GM04504 (cell line): ENCODE measurements around the gene ARHGAP23.
"Not testable (repeated sequence)": the region's sequence is repeated elsewhere in the genome, so short reads cannot be mapped to it uniquely, and the experiment has no call there.

Experiments used
- DNase-seq: peaks from one replicate; pipeline ENCODE4 v3.0.0-alpha.2; 2012; ENCODE audit warnings: low read depth

The ARHGAP23 gene

DNA sequence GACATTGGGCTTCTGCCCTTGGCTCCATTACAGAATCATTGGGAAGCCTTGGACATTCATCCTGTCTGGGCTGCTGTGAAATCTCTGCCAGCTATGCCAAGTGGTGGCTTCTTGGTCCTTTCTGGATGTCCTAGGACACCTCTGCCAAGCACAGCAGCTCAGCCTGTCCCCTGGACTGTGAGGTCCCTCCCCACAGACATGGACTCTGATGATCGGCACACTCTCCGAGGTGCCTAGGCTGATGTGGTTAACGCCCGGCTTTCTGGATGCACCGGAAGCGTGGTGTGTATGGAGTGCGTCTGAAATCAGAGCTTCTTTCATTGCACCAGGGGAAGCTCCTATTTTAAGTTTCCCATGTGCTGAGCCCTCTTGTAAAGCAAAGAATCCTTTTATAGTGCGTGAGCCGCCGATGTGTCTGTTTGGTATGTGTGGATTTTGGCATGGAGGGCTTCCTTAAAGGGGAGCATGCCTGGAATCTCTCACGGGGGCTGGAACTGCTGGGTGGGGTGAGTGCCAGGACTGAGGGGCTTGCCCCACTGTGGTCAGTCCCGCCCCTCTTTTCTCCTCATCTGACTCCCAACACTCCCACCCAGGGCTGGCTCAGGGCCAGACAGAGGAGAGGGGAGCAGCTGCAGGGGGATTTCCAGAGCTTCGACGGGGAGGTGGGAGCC is 7.0 kb upstream of the ARHGAP23 start:
- no peak for DNase-seq

DNA sequence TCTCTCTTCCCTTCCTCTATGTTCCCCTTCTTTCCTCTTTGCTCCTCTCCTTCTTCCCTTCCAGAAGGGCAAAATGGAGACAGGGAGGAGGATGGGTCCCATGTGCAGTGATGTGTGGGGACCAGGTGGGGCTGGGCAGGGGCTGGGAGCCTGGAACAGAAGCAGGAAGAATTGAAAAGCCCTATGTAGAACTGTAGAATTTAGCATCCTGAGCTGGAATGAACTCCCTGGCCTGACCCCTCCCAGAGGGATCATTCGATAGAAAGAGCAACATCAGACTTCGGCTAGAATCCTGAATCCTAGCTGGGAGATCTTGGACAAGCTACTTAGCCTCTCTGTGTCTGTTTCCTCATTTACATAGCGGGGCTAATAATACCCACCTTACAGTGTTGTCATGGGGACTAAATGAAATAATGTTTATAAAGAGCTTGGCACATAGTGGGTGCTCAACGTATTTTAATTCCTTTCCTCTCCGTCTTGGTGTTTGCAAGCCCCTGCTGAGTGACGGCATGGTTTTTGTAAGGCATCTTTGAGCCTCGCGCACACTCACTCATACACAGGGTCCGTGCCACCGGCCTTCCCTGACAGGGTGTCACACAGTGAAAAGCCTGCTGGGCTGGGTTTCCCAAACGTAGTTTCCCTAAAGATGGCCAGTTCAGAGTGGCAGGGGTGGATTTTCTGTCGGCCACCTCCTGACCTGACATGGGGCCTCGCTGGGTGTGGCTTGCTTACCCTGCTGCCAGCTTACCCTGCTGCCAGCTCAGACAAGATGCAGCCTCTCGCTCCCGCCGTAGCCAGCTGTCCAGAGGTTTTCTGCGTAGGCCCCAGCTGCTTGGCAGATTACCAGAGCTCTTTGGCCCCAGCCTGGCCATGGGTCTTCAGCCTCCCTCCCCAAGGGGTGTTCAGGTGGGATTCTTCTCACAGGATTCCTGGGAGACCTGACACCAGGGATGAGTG is 6.1 kb upstream of the ARHGAP23 start:
- no peak for DNase-seq

DNA sequence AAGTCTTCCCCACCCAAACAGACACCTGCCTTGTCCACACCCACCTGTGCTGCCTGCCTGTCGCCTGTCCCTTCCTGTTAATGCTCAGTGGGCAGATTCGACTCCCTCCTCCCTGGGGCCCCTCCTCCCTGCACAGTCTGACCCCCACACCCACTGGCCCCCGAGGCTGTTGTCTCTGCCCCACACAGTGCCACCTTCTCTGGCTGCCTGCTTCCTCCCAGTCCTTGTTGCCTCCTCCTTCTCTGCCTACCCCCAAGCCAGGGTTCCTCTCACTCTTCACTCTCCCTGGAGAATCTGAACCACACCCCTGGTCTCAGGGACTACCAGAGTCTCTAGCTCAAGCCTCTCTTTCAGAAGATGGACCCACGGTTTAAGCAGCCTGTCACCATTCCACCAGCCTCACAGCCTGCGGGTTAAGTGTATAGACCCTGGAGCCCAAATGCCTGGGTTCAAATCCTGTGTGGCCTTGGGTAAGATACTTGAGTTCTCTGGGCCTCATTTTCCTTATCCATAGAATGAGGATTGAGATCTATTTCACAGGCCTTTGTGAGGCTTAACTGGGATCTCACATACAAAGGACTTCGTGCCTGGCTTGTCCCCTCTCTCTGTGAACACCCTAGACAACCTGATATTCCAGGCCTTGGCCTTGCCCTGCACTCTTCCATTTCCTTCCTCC is 3.8 kb upstream of the ARHGAP23 start:
- DNase-seq, result no peak

GRCh38 chr17:38425031-38425430 is 3.2 kb upstream of the ARHGAP23 start:
- no peak for DNase-seq

DNA sequence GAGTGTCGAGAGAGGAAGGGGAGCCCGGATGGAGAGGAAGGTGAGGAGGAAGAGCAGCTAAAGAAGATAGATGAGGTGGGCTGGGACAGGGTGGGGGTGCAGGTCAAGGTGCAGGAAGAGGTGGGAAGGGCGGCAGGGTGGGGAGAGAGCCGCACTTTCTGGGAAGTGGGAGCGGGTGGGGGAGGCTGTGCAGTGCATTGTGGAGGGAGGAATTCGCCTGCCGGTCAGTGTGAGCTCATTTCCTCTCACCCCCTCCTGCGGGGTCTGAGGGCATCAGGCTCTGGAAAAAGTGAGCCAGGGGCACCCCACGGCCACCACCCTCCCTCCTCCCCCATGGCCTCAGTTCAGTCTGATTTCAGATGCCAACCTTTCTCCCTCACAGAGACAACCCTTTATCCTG is 2.5 kb upstream of the ARHGAP23 start:
- no peak for DNase-seq

DNA sequence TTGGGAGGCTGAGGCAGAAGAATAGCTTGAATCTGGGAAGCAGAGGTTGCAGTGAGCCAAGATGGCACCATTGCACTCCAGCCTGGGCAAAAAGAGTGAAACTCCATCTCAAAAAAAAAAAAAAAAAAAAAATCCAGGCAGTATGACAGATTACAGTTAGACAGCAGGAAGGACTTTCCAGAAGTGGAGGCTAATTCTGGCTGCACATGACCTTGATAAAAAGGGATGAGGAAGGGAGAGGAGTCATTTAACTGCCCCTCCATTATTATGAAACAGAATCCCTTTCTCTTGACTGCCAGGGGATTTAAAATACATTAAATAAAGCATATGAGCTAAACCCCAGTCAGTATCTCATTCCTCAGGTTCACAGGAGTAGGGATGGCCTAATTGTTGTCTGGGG is 1.8 kb upstream of the ARHGAP23 start:
- no peak for DNase-seq

DNA sequence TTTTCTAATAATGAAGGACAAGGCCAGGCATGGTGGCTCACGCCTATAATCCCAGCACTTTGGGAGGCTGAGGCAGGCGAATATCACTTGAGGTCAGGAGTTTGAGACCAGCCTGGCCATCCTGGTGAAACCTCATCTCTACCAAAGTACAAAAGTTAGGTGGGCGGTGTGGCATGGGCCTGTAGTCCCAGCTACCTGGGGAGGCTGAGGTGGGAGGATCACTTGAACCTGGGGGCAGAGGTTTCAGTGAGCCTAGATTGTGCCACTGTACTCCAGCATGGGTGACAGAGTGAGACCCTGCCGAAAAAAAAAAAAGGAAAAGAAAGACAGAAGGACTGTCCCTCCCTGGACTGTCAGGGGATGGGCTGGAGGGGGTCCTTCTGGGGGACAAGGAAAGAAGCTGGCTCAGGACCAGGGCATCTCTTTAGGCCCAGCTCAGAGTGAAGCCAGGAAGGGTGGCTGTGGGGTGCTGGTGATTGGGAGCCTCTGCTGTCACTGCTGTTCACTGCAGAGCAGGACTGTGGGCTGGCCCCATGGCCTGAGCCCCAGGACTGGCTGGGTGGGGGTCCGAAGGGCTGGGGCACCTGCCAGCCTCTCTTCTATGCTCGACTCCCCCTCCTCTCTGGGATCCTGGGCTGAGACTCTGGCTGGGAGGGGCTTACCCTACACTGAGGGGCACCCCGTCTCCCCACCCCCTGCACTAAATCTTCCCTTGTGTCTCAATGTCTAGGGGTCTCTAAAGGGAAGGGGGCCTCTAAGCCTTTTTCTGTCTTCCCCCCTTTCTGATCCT is 909 bp upstream of the ARHGAP23 start:
- DNase-seq, result no peak

DNA sequence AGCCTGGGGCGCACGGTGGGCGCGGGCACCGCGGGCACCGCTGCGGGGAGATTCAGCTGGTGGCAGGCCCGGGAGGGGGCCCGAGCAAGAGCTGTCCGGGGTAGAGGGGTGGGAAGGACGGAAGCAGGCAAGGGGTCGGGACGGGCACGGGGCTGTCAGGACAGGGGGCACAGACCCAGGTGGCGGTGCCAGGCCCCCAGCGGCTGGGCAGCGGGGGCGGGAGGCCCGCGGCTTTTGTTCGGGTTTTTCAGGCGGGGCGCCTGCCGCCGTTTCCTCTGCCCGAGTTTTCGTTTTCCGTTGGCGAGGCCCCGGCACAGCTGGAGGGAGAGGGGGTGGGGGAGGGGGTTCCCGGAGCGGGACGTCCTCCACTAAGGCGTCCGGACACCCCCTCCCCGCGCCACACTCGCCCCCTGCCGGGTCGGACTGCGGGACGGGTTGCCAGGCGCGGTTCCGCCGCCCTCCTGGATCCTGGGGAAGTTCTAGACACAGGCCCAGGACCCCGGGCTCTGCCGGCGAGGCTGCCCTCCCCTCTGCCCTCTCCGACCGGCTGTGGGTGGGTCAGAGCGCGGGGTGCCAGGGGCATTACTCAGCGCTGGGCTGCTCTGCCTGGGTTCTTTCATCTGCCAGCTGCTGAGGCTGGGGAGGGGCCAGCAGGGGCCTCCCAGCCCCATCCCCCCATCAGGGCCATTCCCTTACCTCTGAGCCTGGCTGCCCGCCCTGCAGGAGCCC is 543 bp downstream of the ARHGAP23 start:
- DNase-seq, result no peak

DNA sequence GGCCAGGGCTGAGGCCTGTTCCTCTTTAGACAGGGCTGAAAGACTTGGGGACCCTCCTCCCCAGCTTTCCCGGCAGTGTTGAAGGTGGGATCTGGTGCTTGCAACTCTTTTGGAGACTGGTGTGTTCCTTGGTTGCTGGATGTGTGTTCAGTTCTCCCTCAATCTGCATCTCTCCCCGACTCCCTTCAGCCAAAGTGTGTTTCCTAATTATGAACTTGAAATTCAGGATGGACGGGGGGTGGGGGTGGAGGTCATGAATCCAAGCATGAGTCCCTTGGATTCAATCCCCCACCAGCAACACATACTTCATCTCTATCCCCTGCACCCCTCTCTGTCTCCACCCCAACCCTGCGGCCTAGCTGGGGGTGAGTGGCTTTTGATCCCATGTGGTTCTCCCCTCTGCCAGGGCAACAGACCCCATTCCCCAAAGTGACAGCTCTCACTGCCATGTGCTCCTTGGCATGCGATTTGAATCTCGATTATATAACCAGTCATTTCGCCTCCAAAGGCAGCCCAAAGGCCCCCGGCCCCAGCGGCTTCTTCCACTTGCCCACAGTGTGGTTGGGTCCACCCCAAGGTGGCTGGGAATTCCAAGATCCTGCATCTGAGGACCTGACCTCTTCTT is 1.3 kb downstream of the ARHGAP23 start:
- no peak for DNase-seq

DNA sequence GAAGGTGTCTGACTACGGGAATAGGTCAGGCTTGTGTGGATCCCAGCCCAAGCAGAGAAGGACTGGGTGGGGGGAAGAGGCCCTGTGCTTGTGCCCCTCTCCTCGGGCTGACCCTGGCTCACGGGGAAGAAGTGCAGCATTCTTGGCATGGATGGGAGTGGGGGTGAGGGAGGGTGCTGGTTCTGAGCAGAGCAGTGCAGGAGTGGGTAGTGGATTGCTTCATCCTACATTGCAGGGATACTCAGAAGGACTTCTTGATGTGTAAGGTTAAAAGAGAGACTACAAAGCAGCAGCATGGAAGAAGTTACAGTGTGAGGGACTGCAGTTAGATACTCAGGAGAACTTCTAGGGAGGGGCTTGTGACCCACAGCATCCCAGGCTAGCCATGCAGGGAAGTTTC is 2.1 kb downstream of the ARHGAP23 start:
- DNase-seq, result no peak

DNA sequence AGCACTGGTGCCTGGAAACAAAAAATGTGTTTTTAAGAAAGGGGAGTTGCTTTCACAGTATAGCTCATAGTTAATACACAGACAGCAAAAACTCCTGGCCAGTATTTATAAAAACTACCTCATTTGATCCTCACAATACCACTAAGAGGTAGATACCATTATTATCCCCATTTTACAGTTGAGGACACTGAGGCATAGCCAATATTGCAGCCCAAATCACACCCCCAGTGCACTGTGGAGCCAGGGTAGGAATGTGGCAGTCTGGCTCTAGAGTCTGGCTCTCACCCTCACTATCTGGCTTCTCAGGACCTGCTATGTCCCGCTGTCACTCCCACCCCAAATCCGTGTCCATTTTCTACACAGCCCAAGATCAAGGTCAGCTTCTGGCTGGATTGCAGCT is 2.6 kb downstream of the ARHGAP23 start:
- DNase-seq, result no peak

DNA sequence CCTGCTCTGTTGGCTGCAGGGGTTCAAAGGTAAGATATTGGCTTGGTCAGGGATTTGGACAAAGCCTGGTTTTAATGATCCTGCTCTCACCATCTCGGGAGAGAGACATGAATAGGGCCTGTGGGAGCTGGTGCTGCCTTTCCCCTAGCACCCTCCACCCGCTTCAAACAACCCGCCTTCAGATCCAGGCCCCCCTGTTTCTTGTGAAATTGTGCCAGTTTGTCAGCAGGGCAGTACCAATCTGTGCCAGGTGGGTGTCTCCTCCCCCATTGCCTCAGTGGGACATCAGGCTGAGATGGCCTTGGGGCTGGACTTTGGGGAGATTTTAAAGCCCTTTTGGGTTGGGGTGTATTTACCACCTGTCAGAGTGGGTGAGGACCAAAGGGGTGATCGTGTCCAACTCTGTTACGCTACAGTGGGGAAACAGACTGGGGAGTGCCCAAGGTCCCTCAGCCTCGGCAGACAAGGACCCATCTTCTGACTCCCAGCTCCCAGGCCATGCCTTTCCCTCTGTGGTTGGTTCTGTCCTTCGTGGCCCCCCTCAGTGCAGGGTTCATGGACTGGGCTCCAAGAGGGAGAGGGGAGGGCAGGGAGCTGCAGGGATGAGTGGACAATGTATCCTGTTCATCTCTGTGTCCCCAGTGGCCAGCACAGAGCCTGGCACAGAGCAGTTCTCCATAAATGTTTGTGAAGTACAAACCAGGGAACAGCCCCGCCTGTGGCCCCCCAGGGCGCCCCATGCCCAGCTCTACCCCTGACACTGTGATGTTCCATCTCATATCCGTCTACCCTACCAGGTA is 3.3 kb downstream of the ARHGAP23 start:
- no peak for DNase-seq

- no peak for DNase-seq
Measured at GRCh38 chr17:38434178-38434665, 6.0 kb downstream of the ARHGAP23 start.

GRCh38 chr17:38435795-38436194 is 7.5 kb downstream of the ARHGAP23 start:
- no peak for DNase-seq

GRCh38 chr17:38436386-38436785 is 8.1 kb downstream of the ARHGAP23 start:
- DNase-seq, result no peak

GRCh38 chr17:38437313-38437712 is 9.0 kb downstream of the ARHGAP23 start:
- not testable (repeated sequence) for DNase-seq

DNA sequence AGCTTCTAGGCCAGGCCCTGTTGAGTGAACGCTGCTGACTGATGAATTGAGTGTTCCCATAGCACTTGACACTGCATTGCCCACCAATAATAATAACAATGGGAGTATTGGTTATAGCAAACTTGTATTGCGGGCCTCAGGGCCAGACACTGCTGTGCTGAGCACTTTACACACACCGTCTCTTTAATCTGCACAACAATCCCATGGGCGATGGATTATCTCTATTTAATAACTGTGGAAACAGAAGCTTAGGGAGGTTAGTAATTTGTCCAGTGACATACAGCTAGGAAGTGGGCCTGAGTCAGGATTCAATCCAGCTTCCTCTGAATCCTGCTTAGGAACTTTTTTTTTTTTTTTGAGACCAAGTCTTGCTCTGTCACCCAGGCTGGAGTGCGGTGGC is 11.2 kb downstream of the ARHGAP23 start:
- DNase-seq, result no peak

GRCh38 chr17:38440614-38441397 is 12.5 kb downstream of the ARHGAP23 start:
- DNase-seq, result no peak
